Limb (tissue), 2 donors: ENCODE data around the gene HOXB7.

Source experiments
- DNase-seq, 2 donors: peaks; one replicate each; pipeline ENCODE4 v3.0.0-alpha.2; 2016; ENCODE audit errors: extremely low spot score in 2 of 2

Gene HOXB7

DNA sequence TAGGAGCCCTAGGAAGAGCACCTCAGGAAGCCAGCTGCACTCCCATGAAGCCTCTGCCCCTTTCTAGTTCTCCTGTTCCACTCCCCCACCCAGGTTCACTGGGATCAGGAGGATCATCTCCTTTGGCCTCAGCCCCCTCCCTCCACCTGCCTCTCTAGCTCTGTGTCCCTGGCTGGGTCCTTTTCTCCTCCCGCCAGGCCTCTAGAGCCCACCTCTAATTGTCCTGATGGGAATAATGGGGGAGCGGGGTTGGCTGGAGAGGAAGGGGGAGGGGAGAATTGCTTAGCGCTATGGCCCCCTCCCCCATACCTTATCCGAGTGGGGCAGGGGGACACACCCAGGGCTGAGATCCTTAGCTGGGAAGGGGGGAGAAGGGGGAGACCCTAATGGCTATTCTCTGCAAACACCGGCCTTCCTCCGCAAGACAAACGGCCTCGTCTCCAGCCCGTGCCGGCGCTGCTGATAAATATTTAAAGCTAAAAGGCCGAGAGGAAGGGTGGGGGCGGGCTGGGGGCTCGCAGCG is 997 bp downstream of the HOXB7 start:
- DNase-seq, result no peak

GRCh38 chr17:48609033-48609432 is 1.8 kb downstream of the HOXB7 start:
- DNase-seq, result no peak

DNA sequence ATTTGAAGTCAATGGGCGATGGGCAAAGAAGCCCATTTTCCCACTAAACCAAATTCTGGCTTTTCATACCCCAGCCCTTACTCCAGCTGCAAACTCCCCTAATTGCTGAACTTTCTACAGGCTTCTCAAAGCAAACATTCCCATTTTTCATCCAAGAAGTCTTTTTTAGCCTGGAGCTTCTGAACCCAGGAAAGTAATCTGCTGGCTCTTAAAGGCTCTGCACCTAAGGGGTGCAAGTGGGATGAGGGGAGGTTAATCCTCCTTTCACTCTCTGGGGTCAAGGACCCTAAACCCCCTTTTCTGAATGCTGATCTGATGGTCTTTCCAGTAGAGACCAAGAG is 2.4 kb downstream of the HOXB7 start:
- DNase-seq, result no peak

GRCh38 chr17:48606892-48607614 is 3.8 kb downstream of the HOXB7 start:
- no peak for DNase-seq

GRCh38 chr17:48605991-48606891 is 4.6 kb downstream of the HOXB7 start:
- DNase-seq, result peak in 1 of 2 donors; percentile 64

GRCh38 chr17:48605409-48605919 is 5.4 kb downstream of the HOXB7 start:
- DNase-seq, result peak in 1 of 2 donors; percentile 71

- DNase-seq, result peak in 1 of 2 donors; percentile 75
Observed at GRCh38 chr17:48604770-48605329, 6.0 kb downstream of the HOXB7 start, which contains the start of gene HOXB6. Gene HOXB6 (minus strand): TSS chr17:48604986. CDS start chr17:48598150, 6,836 bp downstream.

GRCh38 chr17:48603959-48604769 is 6.7 kb downstream of the HOXB7 start:
- peak in 1 of 2 donors; percentile 72 for DNase-seq

GRCh38 chr17:48601539-48602425 is 9.0 kb downstream of the HOXB7 start:
- DNase-seq, result no peak

GRCh38 chr17:48601207-48601538 is 9.6 kb downstream of the HOXB7 start:
- DNase-seq, result no peak

- no peak for DNase-seq
Observed at GRCh38 chr17:48600244-48601098, 10.3 kb downstream of the HOXB7 start.

DNA sequence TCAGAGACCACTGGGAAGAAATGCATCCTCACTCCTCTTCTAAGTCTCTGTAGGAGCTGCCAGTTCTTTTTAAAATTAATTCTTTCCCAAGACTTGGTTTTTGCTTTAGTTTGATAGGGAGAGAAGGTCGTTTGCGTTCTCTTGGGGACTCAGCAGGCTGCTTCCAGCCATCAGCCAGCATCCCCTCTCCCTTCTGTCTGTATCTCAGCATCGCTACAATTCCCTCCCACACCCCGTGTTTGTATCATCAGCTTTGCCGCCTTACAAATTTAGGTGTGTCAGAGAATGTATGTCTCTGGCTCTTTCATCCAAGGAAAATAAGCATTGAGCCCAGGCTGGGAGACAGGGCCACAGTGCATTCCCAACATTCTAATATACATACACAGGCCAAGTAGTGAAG is 11.5 kb downstream of the HOXB7 start:
- no peak for DNase-seq

GRCh38 chr17:48598736-48599135 is 12.1 kb downstream of the HOXB7 start:
- DNase-seq, result no peak

DNA sequence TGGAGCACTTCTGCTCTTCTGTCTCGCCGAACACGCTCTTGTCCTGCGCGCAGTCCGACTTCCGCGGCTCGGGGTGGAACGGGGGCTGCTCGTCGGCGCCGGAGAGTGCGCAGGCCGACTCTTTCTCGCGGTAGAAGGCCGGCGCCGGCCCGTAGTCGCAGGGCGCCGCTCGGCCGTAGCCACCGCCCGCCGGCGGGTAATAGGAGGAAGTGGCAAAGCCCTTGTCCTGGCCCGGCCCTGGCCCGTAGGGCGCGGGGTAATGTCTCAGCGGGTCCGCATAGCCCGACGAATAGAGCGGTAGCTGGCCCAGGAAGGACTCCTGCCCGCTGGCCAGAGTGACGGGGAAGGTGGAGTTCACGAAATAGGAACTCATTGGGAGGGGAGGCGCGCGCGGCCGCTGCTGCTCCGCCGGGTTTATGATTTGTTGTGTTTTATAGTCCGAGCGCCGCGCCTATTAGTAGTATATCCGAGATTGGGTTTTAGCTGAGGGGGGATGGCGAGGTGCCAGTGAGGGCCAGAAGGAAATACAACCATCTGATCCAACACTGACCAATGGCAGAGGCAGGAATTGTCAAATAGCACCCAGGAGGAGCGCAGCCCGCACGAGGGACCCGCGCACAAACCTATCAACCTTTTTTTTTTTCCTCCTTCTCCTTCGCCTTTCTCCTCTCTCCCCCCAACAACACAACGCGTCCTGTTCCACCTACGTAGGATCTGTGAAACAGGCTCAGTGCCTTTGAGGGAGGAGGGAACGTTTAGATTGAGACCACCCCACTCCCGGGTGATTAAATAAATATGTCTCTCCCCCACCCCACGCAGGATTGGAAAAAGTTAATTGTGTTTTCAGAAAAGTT is 12.8 kb downstream of the HOXB7 start:
- peak in 1 of 2 donors; percentile 81 for DNase-seq

GRCh38 chr17:48597528-48597777 is 13.4 kb downstream of the HOXB7 start:
- DNase-seq, result no peak

GRCh38 chr17:48596735-48597527 is 13.9 kb downstream of the HOXB7 start:
- DNase-seq, result peak in 1 of 2 donors; percentile 53

GRCh38 chr17:48596000-48596734 is 14.7 kb downstream of the HOXB7 start:
- DNase-seq, result peak in 1 of 2 donors; percentile 71
